Heart left ventricle (tissue), 13 donors: ENCODE data around the gene UGT1A5.

Source experiments
- CTCF ChIP-seq, 12 donors: fragments of 200-600 bp; sonication (generic) in 4 of 12; IDR thresholded peaks; one replicate each; pipeline versions ENCODE4 v1.5.0 to v1.8.0; 2018 to 2022; ENCODE audit warnings: antibody characterized with exemption in 12 of 12, mild to moderate bottlenecking in 5 of 12
- POLR2A ChIP-seq, 2 donors: fragments of 450-650 bp; IDR thresholded peaks; one replicate each; pipeline ENCODE4 v1.6.1; 2017; ENCODE audit warnings: antibody characterized with exemption in 2 of 2, mild to moderate bottlenecking in 2 of 2, moderate library complexity in 2 of 2
- donor health status: ischemic (EF 13 %, LVEDD 7.1; RV severe dilation, severe dysfunction).
- donor health status: DM: no; HTN: yes; CAD: no.
- donor health status: DM: no; HTN: no; CAD: no.
- donor health status: ischemic (EF 25% LVEDD 6.9; RV normal size, moderate dysfunction).
- donor health status: ischemic (EF 25% LVEDD 5.7; RV mildly dilated, moderate dysfunction).
- donor health status: ischemic (EF 35%, LVEDD 5.7; RV mildly dilated, moderate dysfunction).
- donor health status: nonischemic (EF 11% LVEDD 7.7; RV severe dilation, severe dysfunction).
- donor health status: DM: yes; HTN: yes; CAD: no.
- donor health status: PGD.
- donor health status: ischemic (EF 29% LVEDD 5.4; RV normal size, mild dysfunction).
- donor health status: nonischemic (EF 23%, LVEDD 6.1; RV moderate dilation, normal function).

GRCh38 chr2:233817361-233817911, 104.7 kb downstream of the UGT1A5 start:
- TF ChIP-seq CTCF (IDR thresholded peaks at IDR 0.05): no peak
- TF ChIP-seq POLR2A (IDR thresholded peaks at IDR 0.05): no peak
